ENCODE results near the gene EDAR. TPM values are rescaled to one million over a fixed set of nuclear protein-coding genes. Genes with fewer than 3 reads are reported as not detected.

EDAR gene
- total and polyA plus RNA-seq, 2 of the 4 experiments (the other 2 are of a cell fraction), result not detected

GRCh38 chr2:108916796-108917421 is 72.1 kb downstream of the EDAR start:
- dilution Hi-C loops (cut with HindIII; ENCODE audit: low sequenced_read_pairs, unreplicated experiment) (no loop called here), in situ Hi-C loops (cut with MboI; ENCODE audit: low sequenced_read_pairs) (no loop called here), intact Hi-C loops (cut with micrococcal nuclease) (no loop called here)
- Histone ChIP-seq H4K8ac (ENCODE audit: low read depth in 2 of 2, low read length in 2 of 2) (no peak overlapping the region), H3K4me1 (ENCODE audit: control insufficient read depth, insufficient read depth, low read length) (peaks cover 2% of the 10 kb centered on the region; the same call in 1 of the 2 replicates), H2AK5ac (ENCODE audit: low read depth, low read length) (no peak overlapping the region), H3K36me3 (ENCODE audit: control insufficient read depth, insufficient read depth, low read length) (no peaks in the 10 kb centered on the region), H3K4me3 (ENCODE audit: insufficient read depth, low read depth, low read length) (no peak overlapping the region), H3K56ac (ENCODE audit: extremely low read depth, insufficient read depth, low read length) (no peak overlapping the region), H3K27ac (ENCODE audit: insufficient read depth, low read length) (no peak overlapping the region), H3K23ac (ENCODE audit: low read depth, low read length) (no peak overlapping the region), H2BK5ac (ENCODE audit: low read depth, low read length, poor library complexity, severe bottlenecking) (no peak overlapping the region), H3K9ac (ENCODE audit: low read depth, low read length) (no peak overlapping the region), H4K91ac (ENCODE audit: insufficient read depth, low read depth, low read length) (no peak overlapping the region), H2AK9ac (replicated peaks; ENCODE audit: low read depth, low read length, poor library complexity) (no peak overlapping the region), H3K14ac (replicated peaks; ENCODE audit: low read depth, low read length) (no peak overlapping the region), H3K4me2 (ENCODE audit: low read depth, low read length) (no peak overlapping the region), H3K4ac (ENCODE audit: low read depth, low read length) (no peak overlapping the region), H2AFZ (replicated peaks; ENCODE audit: low read length, poor library complexity) (no peak overlapping the region), H3K79me1 (ENCODE audit: low read depth in 1 of 2, low read length in 2 of 2) (no peaks in the 10 kb centered on the region), H4K5ac (ENCODE audit: low read depth, low read length) (no peak overlapping the region), H2BK120ac (ENCODE audit: low read depth, low read length) (no peak overlapping the region), H2BK20ac (ENCODE audit: low read depth, low read length) (no peak overlapping the region), H3K27me3 (ENCODE audit: control insufficient read depth, insufficient read depth, low read length) (peaks cover 55% of the 10 kb centered on the region), H3K18ac (ENCODE audit: low read depth, low read length) (no peak overlapping the region), H2BK15ac (ENCODE audit: low read depth, low read length) (no peak overlapping the region), H3K9me1 (ENCODE audit: insufficient read depth, low read length) (no peaks in the 10 kb centered on the region), H3K9me3 (ENCODE audit: control insufficient read depth, insufficient read depth, low read length) (no peaks in the 10 kb centered on the region), H4K20me1 (ENCODE audit: insufficient read depth, low read length) (no peaks in the 10 kb centered on the region)
- BruUV-seq (replicated peaks), result no TSS peak
- 7% methylated on average over 9 of the region's 14 CpGs; no CpG with 5 or more reads in 1 of the 2 experiments for WGBS, 2 experiments (ENCODE audit: extremely low coverage in 2 of 2, insufficient read length in 1 of 2)
- ATAC-seq (ENCODE audit: low read depth) (peak; percentile 85), DNase-seq (peak; percentile 20)
- ChIA-PET CTCF (interaction anchor here (1.9 kb wide), 1 partner anchor 12 kb away, joined by 8 read pairs; no protein-coding TSS in a partner anchor), POLR2A (ENCODE audit: unreplicated experiment) (no interaction called here)
- TF ChIP-seq USF2 (IDR thresholded peaks at IDR 0.05; ENCODE audit: low read depth, low read length), result no peak
- TF ChIP-seq MXI1 (IDR thresholded peaks at IDR 0.05; ENCODE audit: borderline replicate concordance, low read depth, low read length), result no peak
- TF ChIP-seq NFE2L2 (IDR thresholded peaks at IDR 0.05; ENCODE audit: low read depth, low read length), result no peak
- no peak for TF ChIP-seq SMC3 (IDR thresholded peaks at IDR 0.05; ENCODE audit: low read depth, low read length)
- TF ChIP-seq RAD21 (IDR thresholded peaks at IDR 0.05; ENCODE audit: low read length), result no peak
- no peak for TF ChIP-seq RCOR1 (IDR thresholded peaks at IDR 0.05; ENCODE audit: insufficient replicate concordance, low read length)

Measured in IMR-90 (cell line).